HG03469 (cell line): Measurements from ENCODE around the gene EPG5.
"Not testable (repeated sequence)": the region's sequence is repeated elsewhere in the genome, so short reads cannot be mapped to it uniquely, and the experiment has no call there.

ENCODE experiments used
- ATAC-seq: cut with Tn5 transposase; IDR thresholded peaks from one replicate; pipeline ENCODE4 v1.9.1; 2021; ENCODE audit warnings: mild to moderate bottlenecking, moderate library complexity, moderate number of reproducible peaks; ENCODE audit not compliant: unreplicated experiment

Gene EPG5

GRCh38 chr18:45967007-45967706, at the start of gene EPG5:
TSS of gene EPG5 (minus strand) at chr18:45967329. CDS start at chr18:45967239, 90 bp downstream.
- ATAC-seq = peak; percentile 71

GRCh38 chr18:46013484-46014189, 46.5 kb upstream of the EPG5 start:
- ATAC-seq = peak; percentile 66

GRCh38 chr18:46010676-46011075, 43.5 kb upstream of the EPG5 start:
- ATAC-seq = no peak

GRCh38 chr18:46010050-46010449, 42.9 kb upstream of the EPG5 start:
- ATAC-seq = no peak

GRCh38 chr18:46009125-46009840, 42.2 kb upstream of the EPG5 start:
- ATAC-seq = no peak

GRCh38 chr18:46008531-46008930, 41.4 kb upstream of the EPG5 start:
- no peak for ATAC-seq

- no peak for ATAC-seq
These were observed 40.0 kb upstream of the EPG5 start for GRCh38 chr18:46007165-46007564.

- ATAC-seq = no peak
These were observed 35.8 kb upstream of the EPG5 start for GRCh38 chr18:46002934-46003333.

GRCh38 chr18:46001892-46002291, 34.8 kb upstream of the EPG5 start:
- no peak for ATAC-seq

GRCh38 chr18:46001074-46001473, 33.9 kb upstream of the EPG5 start:
- no peak for ATAC-seq

GRCh38 chr18:45999536-45999935, 32.4 kb upstream of the EPG5 start:
- no peak for ATAC-seq

GRCh38 chr18:45998244-45998643, 31.1 kb upstream of the EPG5 start:
- no peak for ATAC-seq

GRCh38 chr18:45997700-45998151, 30.6 kb upstream of the EPG5 start:
- ATAC-seq = no peak

- no peak for ATAC-seq
These were observed 28.3 kb upstream of the EPG5 start for GRCh38 chr18:45995461-45995860.

GRCh38 chr18:45993438-45993837, 26.3 kb upstream of the EPG5 start:
- ATAC-seq = no peak

GRCh38 chr18:45992527-45992926, 25.4 kb upstream of the EPG5 start:
- ATAC-seq = not testable (repeated sequence)

- no peak for ATAC-seq
These were observed 24.7 kb upstream of the EPG5 start for GRCh38 chr18:45991788-45992187.

- ATAC-seq = no peak
These were observed 17.6 kb upstream of the EPG5 start for GRCh38 chr18:45984546-45985235.

- no peak for ATAC-seq
These were observed 14.7 kb upstream of the EPG5 start for GRCh38 chr18:45981821-45982220.

GRCh38 chr18:45980229-45980628, 13.1 kb upstream of the EPG5 start:
- no peak for ATAC-seq

GRCh38 chr18:45978084-45978483, 11.0 kb upstream of the EPG5 start:
- no peak for ATAC-seq
